GM13977 (cell line): ENCODE results near the gene NKD1.

Experiments
- DNase-seq: peaks from one replicate; pipeline ENCODE4 v3.0.0; 2012; ENCODE audit warnings: low spot score
- in situ Hi-C: fragments of 300-500 bp; cut with MboI; formaldehyde crosslinking; loops from one replicate; pipeline ENCODE4 v1.12.0; 2022; ENCODE audit warnings: low sequenced_read_pairs, low pct_unique_long_range_greater_than_20kb, mixed read lengths, inconsistent platforms; ENCODE audit not compliant: unreplicated experiment
- TF ChIP-seq, protein P1 (sequence below): IDR thresholded peaks from 2 replicates; pipeline ENCODE4 v1.5.1; 2012; ENCODE audit warnings: mild to moderate bottlenecking, control low read depth; ENCODE audit not compliant: insufficient read depth; ENCODE audit errors: extremely low read depth, missing control alignments

The NKD1 gene

DNA sequence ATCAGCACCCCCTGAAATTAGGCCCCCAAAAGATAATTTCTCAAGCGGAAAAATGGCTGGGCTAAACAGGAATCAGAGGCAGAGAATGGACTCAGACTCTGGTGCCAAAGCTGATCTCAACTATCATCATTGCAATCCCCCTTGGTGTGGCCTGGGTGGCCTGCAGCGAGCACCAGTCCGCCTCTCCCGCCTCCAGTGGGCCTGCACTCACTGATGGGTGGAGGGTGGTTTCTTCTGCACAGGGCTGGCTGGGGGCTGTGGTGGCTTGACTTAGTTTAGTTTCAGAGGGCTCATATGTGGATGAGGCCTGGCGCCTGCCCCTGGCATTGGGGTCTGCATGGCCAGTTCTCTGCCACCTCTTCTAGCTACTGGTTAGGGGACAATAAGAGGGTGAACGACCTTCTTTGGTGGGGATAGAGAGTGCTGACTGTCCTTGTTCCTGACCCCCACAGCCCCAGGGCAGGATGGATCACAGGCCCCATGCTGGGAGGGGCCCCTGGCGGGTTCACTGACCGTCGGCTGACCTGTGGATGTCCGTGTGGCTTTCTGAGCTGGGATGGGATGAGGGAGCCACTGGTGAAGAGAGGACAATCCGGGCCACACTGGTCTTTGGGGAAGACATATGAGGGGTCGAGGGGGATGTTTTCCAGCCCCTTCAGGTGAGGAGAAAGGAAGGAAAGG lies 70.2 kb downstream of the NKD1 start:
- DNase-seq, result no peak
- in situ Hi-C loops, result no loop called here
- TF ChIP-seq, protein P1, sequence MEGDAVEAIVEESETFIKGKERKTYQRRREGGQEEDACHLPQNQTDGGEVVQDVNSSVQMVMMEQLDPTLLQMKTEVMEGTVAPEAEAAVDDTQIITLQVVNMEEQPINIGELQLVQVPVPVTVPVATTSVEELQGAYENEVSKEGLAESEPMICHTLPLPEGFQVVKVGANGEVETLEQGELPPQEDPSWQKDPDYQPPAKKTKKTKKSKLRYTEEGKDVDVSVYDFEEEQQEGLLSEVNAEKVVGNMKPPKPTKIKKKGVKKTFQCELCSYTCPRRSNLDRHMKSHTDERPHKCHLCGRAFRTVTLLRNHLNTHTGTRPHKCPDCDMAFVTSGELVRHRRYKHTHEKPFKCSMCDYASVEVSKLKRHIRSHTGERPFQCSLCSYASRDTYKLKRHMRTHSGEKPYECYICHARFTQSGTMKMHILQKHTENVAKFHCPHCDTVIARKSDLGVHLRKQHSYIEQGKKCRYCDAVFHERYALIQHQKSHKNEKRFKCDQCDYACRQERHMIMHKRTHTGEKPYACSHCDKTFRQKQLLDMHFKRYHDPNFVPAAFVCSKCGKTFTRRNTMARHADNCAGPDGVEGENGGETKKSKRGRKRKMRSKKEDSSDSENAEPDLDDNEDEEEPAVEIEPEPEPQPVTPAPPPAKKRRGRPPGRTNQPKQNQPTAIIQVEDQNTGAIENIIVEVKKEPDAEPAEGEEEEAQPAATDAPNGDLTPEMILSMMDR, result no peak

DNA sequence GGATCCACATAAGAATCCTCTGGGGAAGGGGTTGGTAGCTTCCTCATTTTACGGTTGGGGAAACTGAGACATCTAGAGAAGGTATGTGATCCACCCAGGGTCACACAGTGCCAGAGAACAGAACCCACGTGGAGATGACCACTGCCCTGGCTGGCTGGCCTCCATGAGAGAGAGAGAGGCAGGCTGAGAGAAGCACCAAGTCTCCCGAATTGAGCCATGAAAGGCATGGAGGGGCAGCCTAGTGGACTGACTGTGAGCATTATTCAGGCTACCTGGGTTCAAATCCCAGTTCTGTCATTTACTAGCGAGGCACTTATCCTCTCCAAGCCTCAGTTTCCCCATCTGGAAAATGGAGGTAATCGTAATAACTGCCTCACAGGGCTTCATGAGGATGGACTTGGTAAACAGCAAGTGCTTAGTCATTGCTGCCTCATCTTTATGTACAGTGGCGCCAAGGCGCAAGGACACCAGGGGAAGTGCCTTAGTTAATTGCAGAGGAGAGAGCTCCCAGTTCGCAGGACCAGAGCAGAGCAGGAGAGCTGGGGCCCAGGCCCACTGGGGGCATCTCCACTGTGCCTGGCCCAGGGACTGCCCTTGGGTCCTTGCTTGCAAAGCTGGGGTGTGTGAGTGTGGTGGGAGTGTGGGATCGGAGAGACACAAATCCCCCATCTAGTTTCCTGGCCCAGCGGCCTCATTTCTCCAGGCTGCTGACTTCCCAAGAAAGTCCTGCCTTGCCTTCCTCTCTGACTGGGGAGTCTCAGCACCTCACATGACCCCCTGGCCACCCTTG lies 71.7 kb downstream of the NKD1 start:
- TF ChIP-seq, protein P1, result no peak
- in situ Hi-C loops, result no loop called here
- no peak for DNase-seq

DNA sequence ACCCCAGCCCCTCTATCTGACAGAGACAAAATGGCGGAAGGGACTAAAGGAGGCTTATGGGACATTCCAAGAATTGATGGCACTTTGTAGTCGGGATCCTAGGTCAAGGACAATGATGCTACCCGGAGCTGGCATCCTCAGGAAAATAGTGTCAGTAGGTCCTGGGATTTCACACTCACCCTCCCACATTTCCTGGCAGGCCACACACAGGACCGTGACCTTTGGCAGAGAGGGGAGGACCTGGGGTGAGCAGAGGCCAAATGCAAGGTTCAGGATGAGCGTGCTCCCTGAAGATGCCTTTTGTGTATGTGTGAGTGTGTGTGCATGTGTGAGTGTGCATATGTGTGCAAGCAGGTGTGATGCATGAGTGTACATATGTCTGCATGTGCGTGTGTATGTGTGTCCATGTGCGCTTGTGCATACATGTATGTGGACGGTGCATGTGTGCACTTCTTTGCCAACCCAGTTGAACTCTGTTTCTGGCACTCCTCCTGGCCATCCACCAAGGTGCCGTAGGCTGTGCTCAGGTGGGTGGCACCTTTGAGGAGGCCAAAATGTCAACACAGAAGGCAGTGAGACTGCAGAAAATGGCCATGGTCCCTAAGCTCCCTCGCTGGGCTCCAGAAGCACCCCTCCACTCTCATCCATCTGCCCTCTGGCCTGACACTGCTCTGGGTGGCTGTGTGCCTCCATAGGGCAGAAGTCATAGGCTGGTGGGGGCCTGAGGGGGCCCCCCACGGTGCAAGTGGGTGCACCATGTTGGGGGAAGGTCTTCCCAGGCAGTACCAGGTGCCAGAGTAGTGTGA lies 72.7 kb downstream of the NKD1 start:
- in situ Hi-C loops, result no loop called here
- TF ChIP-seq, protein P1, result no peak
- no peak for DNase-seq

DNA sequence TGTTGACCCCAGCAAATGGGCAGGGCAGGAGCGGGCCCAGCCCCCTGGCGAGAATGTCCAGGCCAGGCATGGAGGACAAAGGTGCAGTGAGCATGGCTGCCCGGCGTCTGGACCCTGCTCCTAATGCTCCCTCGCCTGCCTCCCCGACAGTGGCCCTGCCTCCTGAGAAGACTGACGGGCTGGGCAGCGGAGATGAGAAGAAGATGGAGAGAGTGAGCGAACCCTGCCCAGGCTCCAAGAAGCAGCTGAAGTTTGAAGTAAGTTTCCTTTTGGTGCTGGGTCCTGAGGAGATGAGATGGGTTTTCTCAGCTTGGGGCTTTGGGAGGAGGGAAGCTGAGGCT lies 73.2 kb downstream of the NKD1 start:
- TF ChIP-seq, protein P1, result no peak
- in situ Hi-C loops, result no loop called here
- DNase-seq, result no peak

DNA sequence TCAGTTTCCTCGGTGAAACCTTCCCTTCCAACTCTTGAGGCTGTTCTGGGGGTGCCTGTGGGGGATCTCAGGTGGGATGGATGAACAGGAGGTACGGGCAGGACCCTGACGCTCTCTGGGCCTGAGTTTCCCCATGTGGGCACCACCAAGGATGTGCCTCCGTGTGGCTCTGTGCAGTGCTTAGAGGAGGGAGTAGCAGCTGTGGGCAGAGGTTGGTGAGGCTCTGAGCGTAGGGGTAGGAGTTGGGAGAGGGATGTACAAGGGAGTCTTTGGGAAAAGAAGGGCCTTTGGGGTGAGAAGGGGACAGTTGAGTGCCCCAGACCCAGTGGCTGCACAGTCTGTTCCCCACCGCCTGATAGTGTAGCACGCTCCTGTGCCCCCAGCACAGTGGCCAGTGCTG lies 73.8 kb downstream of the NKD1 start:
- in situ Hi-C loops, result no loop called here
- TF ChIP-seq, protein P1, result no peak
- no peak for DNase-seq

DNA sequence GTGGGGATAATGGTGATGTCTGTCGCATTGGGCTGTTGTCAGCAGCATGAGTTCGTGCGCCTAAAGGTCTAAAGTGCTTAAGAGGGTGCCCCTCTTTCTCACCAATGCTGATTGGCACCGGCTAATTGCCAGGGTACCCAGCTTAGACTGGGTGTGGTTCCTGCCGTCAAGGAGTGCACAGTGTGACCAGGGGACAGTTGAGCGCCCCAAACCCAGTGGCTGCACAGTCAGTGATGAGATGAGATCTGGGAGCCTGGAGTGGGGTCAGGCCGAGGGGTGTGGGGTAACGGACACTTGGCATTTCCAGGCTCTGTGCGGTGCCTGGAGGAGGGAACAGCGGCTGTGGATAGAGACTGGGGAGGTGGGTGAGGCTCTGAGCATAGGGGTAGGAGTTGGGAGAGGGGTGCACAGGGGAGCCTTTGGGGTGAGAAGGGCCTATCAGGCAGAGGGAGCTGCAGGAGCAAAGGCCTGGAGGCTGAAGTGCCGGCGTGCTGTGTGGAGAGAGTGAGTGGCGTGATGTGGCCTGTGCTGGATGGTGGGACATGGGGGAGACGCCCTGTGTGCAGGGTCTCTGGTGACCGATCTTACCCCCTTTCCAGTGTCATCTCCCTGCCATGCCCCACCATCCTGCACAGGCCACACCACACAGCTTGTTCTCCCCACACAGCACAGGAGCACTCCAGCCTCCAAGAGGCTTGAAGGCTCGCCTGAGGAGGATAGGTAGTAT lies 74.6 kb downstream of the NKD1 start:
- TF ChIP-seq, protein P1, result no peak
- no peak for DNase-seq
- in situ Hi-C loops, result no loop called here
